T-cell (primary cell): ENCODE data around the gene C12orf50. TPM values are rescaled to one million over a fixed set of nuclear protein-coding genes. Genes with fewer than 3 reads are reported as not detected.
A peak's percentile ranks its signal among the peaks of the same experiment; 100 is the strongest.

Experiments
- ATAC-seq, 4 experiments: fragments of 200-7000 bp in 3 of 4; fragments of 150-1000 bp in 1 of 4; cut with Tn5 transposase; replicated peaks in 1 of 4; 1 replicate in 3 of 4; 2 replicates in 1 of 4; pipeline ENCODE4 v1.10.0; 2021; ENCODE audit warnings: moderate library complexity in 3 of 4, mild to moderate bottlenecking in 2 of 4, moderate number of reproducible peaks in 1 of 4
- CTCF ChIA-PET, 2 donors: fragments of 300-600 bp; sonication (Branson Sonifier 250); formaldehyde crosslinking; loops; one replicate each; lab custom pipeline; 2022; ENCODE audit warnings: antibody characterized with exemption in 2 of 2; lab: Charles Lee
- POLR2A ChIA-PET, 2 donors: fragments of 300-600 bp; sonication (Branson Sonifier 250); formaldehyde crosslinking; loops; one replicate each; lab custom pipeline; 2022; ENCODE audit warnings: antibody characterized with exemption in 2 of 2; lab: Charles Lee
- DNase-seq, 35 experiments: peaks; one replicate each; pipeline versions ENCODE4 v3.0.0 to v3.0.0-alpha.2; 2013 to 2023
- H3K27ac ChIP-seq: one replicate; pipeline ENCODE4 v1.5.1; 2013; ENCODE audit warnings: low read length
- H3K27me3 ChIP-seq, 2 experiments: replicated peaks in 1 of 2; 1 replicate in 1 of 2; 2 replicates in 1 of 2; pipeline versions ENCODE4 v1.6.1 to v1.7.0; 2013; ENCODE audit warnings: low read length in 1 of 2, mixed read lengths in 1 of 2; ENCODE audit not compliant: control insufficient read depth in 2 of 2, insufficient read depth in 2 of 2; ENCODE audit errors: extremely low read depth in 1 of 2
- H3K36me3 ChIP-seq, 2 donors: 1 replicate in 1 of 2; 2 replicates in 1 of 2; pipeline versions ENCODE4 v1.6.1 to v1.7.0; 2013; ENCODE audit warnings: low read length in 1 of 2; ENCODE audit not compliant: control insufficient read depth in 2 of 2, insufficient read depth in 1 of 2; ENCODE audit errors: extremely low read depth in 1 of 2
- H3K4me1 ChIP-seq, 2 experiments: 1 replicate in 1 of 2; 2 replicates in 1 of 2; pipeline versions ENCODE4 v1.6.1 to v1.7.0; 2013; ENCODE audit warnings: low read length in 2 of 2, mixed read lengths in 1 of 2; ENCODE audit not compliant: insufficient read depth in 2 of 2, control insufficient read depth in 1 of 2; ENCODE audit errors: extremely low read depth in 1 of 2
- H3K4me3 ChIP-seq, 2 donors: 1 replicate in 1 of 2; 2 replicates in 1 of 2; pipeline versions ENCODE4 v1.5.1 to v1.7.0; 2013; ENCODE audit warnings: mild to moderate bottlenecking in 2 of 2, low read length in 1 of 2, moderate library complexity in 1 of 2; ENCODE audit not compliant: control insufficient read depth in 1 of 2; ENCODE audit errors: extremely low read depth in 1 of 2
- H3K9me3 ChIP-seq: 2 replicates; pipeline ENCODE4 v1.7.0; 2013
- H3K27ac Mint-ChIP-seq, 2 donors: one replicate each; pipeline ENCODE4 v1.8.0; 2020 to 2021; ENCODE audit warnings: mild to moderate bottlenecking in 2 of 2, mixed read lengths in 2 of 2
- H3K27me3 Mint-ChIP-seq, 2 donors: one replicate each; pipeline ENCODE4 v1.8.0; 2021 to 2022; ENCODE audit warnings: mixed read lengths in 2 of 2
- H3K36me3 Mint-ChIP-seq: one replicate; pipeline ENCODE4 v1.8.0; 2021; ENCODE audit warnings: mixed read lengths
- H3K4me1 Mint-ChIP-seq, 3 donors: one replicate each; pipeline ENCODE4 v1.8.0; 2020 to 2022; ENCODE audit warnings: mixed read lengths in 3 of 3, mild to moderate bottlenecking in 1 of 3
- H3K4me3 Mint-ChIP-seq, 3 donors: one replicate each; pipeline ENCODE4 v1.8.0; 2020 to 2022; ENCODE audit warnings: mild to moderate bottlenecking in 3 of 3, mixed read lengths in 3 of 3, moderate library complexity in 3 of 3
- H3K9me3 Mint-ChIP-seq, 3 donors: one replicate each; pipeline ENCODE4 v1.8.0; 2020 to 2022; ENCODE audit warnings: mixed read lengths in 3 of 3
- WGBS: methylation state at CpG from one replicate; pipeline ENCODE4 v1.1.5; 2013; ENCODE audit warnings: missing lambda C conversion rate; ENCODE audit not compliant: insufficient coverage; 5-methylcytosine and 5-hydroxymethylcytosine counted together
- total RNA-seq, 35 experiments: library from RNA in 6 of 35; stranded (reverse) in 6 of 35; fragments of 120-200 nt in 1 of 35; gene quantifications; one replicate each; pipeline versions ENCODE4 v1.2.1 to v1.2.4 and lab custom pipeline; 2013 to 2026

Gene C12orf50
- total RNA-seq, 5 donors from 2014 or later (not counting 1 experiment from before 2014, with no cell fraction given), result 0.07 to 0.15 (median 0.10) TPM; not detected in 1

- no peak overlapping the region for H3K4me3 ChIP-seq
- Mint-ChIP-seq H3K27me3 (peaks cover 5 to 12% of the 10 kb centered on the region in 2 donors), H3K9me3 (no peaks in the 10 kb centered on the region), H3K36me3 (no peaks in the 10 kb centered on the region), H3K4me1 (no peaks in the 10 kb centered on the region), H3K27ac (no peak overlapping the region), H3K4me3 (no peak overlapping the region)
- ChIA-PET CTCF (no interaction called here), POLR2A (no interaction called here)
- DNase-seq (no peak), ATAC-seq (no peak)
- no peaks in the 10 kb centered on the region for H3K9me3 ChIP-seq
- H3K36me3 ChIP-seq, result no peaks in the 10 kb centered on the region
- H3K4me1 ChIP-seq, result no peaks in the 10 kb centered on the region
- H3K27me3 ChIP-seq, result no peaks in the 10 kb centered on the region
- 77% methylated on average over 3 of the region's 4 CpGs for WGBS
- no peak overlapping the region for H3K27ac ChIP-seq
These were observed 22.9 kb downstream of the C12orf50 start for GRCh38 chr12:88006351-88006750.

- Mint-ChIP-seq H3K4me3 (no peak overlapping the region), H3K27me3 (peaks cover 6 to 8% of the 10 kb centered on the region in 2 donors), H3K36me3 (no peaks in the 10 kb centered on the region), H3K27ac (no peak overlapping the region), H3K4me1 (no peaks in the 10 kb centered on the region), H3K9me3 (no peaks in the 10 kb centered on the region)
- H3K27me3 ChIP-seq, result peaks cover 0 to 4% of the 10 kb centered on the region in 2 experiments
- ChIA-PET POLR2A (no interaction called here), CTCF (no interaction called here)
- DNase-seq (no peak), ATAC-seq (no peak)
- H3K4me3 ChIP-seq, result no peak overlapping the region
- H3K9me3 ChIP-seq, result no peaks in the 10 kb centered on the region
- no peaks in the 10 kb centered on the region for H3K36me3 ChIP-seq
- no CpG with 5 or more reads among the region's 2 CpGs for WGBS
- H3K4me1 ChIP-seq, result no peaks in the 10 kb centered on the region
- no peak overlapping the region for H3K27ac ChIP-seq
These were observed 27.9 kb downstream of the C12orf50 start for GRCh38 chr12:88001327-88001726.

- H3K4me3 ChIP-seq, result no peak overlapping the region
- H3K27me3 ChIP-seq, result peaks cover 2 to 4% of the 10 kb centered on the region in 2 experiments
- 16% methylated on average over 3 of the region's 8 CpGs for WGBS
- H3K9me3 ChIP-seq, result no peaks in the 10 kb centered on the region
- H3K4me1 ChIP-seq, result no peaks in the 10 kb centered on the region
- CTCF ChIA-PET, result no interaction called here
- Mint-ChIP-seq H3K27ac (no peak overlapping the region), H3K4me1 (peaks cover 0 to 2% (median 0%) of the 10 kb centered on the region in 3 donors), H3K9me3 (no peaks in the 10 kb centered on the region), H3K27me3 (peaks cover 0 to 2% of the 10 kb centered on the region in 2 donors), H3K36me3 (no peaks in the 10 kb centered on the region), H3K4me3 (no peak overlapping the region)
- H3K27ac ChIP-seq, result no peak overlapping the region
- DNase-seq (peak in 21 of 35 experiments; percentile 1 to 53 (median 6)), ATAC-seq (peak in 2 of 4 experiments; percentile 53 to 56)
- POLR2A ChIA-PET, result no interaction called here
- no peaks in the 10 kb centered on the region for H3K36me3 ChIP-seq
These were observed 33.5 kb downstream of the C12orf50 start for GRCh38 chr12:87995581-87996178.

- no peaks in the 10 kb centered on the region for H3K36me3 Mint-ChIP-seq
- H3K9me3 ChIP-seq, result no peaks in the 10 kb centered on the region
- no peaks in the 10 kb centered on the region for H3K36me3 ChIP-seq
- DNase-seq (no peak), ATAC-seq (no peak)
- ChIA-PET CTCF (no interaction called here), POLR2A (no interaction called here)
- peaks cover 5 to 10% of the 10 kb centered on the region in 2 donors for H3K27me3 Mint-ChIP-seq
- peaks cover 0 to 2% (median 0%) of the 10 kb centered on the region in 3 donors for H3K4me1 Mint-ChIP-seq
- H3K9me3 Mint-ChIP-seq, result no peaks in the 10 kb centered on the region
- H3K27me3 ChIP-seq, result peaks cover 0 to 2% of the 10 kb centered on the region in 2 experiments
- no peak overlapping the region for H3K4me3 ChIP-seq
- H3K4me1 ChIP-seq, result no peaks in the 10 kb centered on the region
- H3K27ac Mint-ChIP-seq, result no peak overlapping the region
- no peak overlapping the region for H3K4me3 Mint-ChIP-seq
- no peak overlapping the region for H3K27ac ChIP-seq
These were observed 37.7 kb downstream of the C12orf50 start for GRCh38 chr12:87991483-87991882.

GRCh38 chr12:87988534-87988933, 40.7 kb downstream of the C12orf50 start:
- peaks cover 5 to 10% of the 10 kb centered on the region in 2 donors for H3K27me3 Mint-ChIP-seq
- H3K36me3 Mint-ChIP-seq, result no peaks in the 10 kb centered on the region
- Histone ChIP-seq H3K36me3 (no peaks in the 10 kb centered on the region), H3K9me3 (no peaks in the 10 kb centered on the region), H3K4me3 (no peak overlapping the region), H3K27me3 (peaks cover 0 to 2% of the 10 kb centered on the region in 2 experiments), H3K27ac (no peak overlapping the region), H3K4me1 (no peaks in the 10 kb centered on the region)
- DNase-seq (no peak), ATAC-seq (no peak)
- no CpG with 5 or more reads among the region's 2 CpGs for WGBS
- H3K4me3 Mint-ChIP-seq, result no peak overlapping the region
- H3K27ac Mint-ChIP-seq, result no peak overlapping the region
- ChIA-PET CTCF (no interaction called here), POLR2A (no interaction called here)
- no peaks in the 10 kb centered on the region for H3K4me1 Mint-ChIP-seq
- H3K9me3 Mint-ChIP-seq, result no peaks in the 10 kb centered on the region

GRCh38 chr12:87985069-87985675, 44.0 kb downstream of the C12orf50 start:
- no peak for DNase-seq
- ATAC-seq, result no peak
- CTCF ChIA-PET, result no interaction called here
- H3K27me3 Mint-ChIP-seq, result peaks cover 5 to 15% of the 10 kb centered on the region in 2 donors
- no peak overlapping the region for H3K27ac ChIP-seq
- no peak overlapping the region for H3K4me3 ChIP-seq
- no CpG with 5 or more reads among the region's 2 CpGs for WGBS
- H3K4me1 Mint-ChIP-seq, result no peaks in the 10 kb centered on the region
- H3K36me3 Mint-ChIP-seq, result no peaks in the 10 kb centered on the region
- no peaks in the 10 kb centered on the region for H3K9me3 ChIP-seq
- no peaks in the 10 kb centered on the region for H3K9me3 Mint-ChIP-seq
- POLR2A ChIA-PET, result no interaction called here
- H3K36me3 ChIP-seq, result no peaks in the 10 kb centered on the region
- H3K27me3 ChIP-seq, result no peaks in the 10 kb centered on the region
- no peak overlapping the region for H3K4me3 Mint-ChIP-seq
- H3K27ac Mint-ChIP-seq, result no peak overlapping the region
- H3K4me1 ChIP-seq, result no peaks in the 10 kb centered on the region
